Measurements from ENCODE around the gene CCND1.
A peak's percentile ranks its signal among the peaks of the same experiment; 100 is the strongest.

DNA sequence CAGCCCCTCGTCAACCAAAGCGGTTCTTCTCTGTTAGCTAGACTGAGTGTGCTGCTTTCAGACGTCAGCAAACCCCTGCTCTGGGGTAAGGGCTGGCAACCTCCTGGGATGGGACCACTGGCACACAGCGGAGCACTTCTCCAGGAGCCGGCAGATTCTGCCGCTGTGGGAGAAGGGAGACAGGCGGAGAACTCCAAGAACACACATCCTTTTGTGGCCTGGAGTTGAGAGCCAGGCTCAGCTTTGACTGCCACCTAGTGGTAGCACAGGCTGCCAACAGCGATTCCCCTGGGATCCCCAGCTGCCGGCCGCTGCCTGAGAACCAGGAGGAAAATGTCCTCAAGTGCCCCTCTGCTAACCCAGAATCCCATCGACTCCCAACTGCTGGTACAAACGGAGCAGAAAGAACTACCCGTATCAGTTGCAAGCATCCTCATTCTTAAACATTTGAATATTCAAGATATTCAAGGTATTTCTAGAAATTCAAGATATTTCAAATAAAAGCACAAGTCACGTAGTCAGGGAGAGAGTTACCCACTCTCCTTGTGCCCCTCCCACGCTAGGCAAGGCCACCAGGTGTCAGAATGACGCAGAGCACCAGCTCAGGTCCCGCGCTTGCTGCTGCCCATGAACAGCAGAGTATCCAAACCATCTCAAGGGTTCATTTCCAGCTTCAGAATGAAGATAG lies 29.3 kb downstream of the CCND1 start:
- TF ChIP-seq, protein P1, sequence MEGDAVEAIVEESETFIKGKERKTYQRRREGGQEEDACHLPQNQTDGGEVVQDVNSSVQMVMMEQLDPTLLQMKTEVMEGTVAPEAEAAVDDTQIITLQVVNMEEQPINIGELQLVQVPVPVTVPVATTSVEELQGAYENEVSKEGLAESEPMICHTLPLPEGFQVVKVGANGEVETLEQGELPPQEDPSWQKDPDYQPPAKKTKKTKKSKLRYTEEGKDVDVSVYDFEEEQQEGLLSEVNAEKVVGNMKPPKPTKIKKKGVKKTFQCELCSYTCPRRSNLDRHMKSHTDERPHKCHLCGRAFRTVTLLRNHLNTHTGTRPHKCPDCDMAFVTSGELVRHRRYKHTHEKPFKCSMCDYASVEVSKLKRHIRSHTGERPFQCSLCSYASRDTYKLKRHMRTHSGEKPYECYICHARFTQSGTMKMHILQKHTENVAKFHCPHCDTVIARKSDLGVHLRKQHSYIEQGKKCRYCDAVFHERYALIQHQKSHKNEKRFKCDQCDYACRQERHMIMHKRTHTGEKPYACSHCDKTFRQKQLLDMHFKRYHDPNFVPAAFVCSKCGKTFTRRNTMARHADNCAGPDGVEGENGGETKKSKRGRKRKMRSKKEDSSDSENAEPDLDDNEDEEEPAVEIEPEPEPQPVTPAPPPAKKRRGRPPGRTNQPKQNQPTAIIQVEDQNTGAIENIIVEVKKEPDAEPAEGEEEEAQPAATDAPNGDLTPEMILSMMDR (IDR thresholded peaks at IDR 0.05): peak; percentile 88 to 98 (median 98)
- no peak for TF ChIP-seq POLR2A (IDR thresholded peaks at IDR 0.05)

All from right lobe of liver (tissue), 4 donors.